Astrocyte (in vitro differentiated cells and primary cell): ENCODE measurements around the gene FBLN5. TPM values are rescaled to one million over a fixed set of nuclear protein-coding genes. Genes with fewer than 3 reads are reported as not detected.

Experiments used
- DNase-seq: peaks from one replicate; pipeline ENCODE4 v3.0.0-alpha.2; 2010; ENCODE audit warnings: low read depth
- FAIRE-seq: peaks from 2 replicates; lab custom pipeline; 2011; peaks lifted over from hg19 to GRCh38; lab: Jason Lieb, UNC
- H2AFZ ChIP-seq: 2 replicates; pipeline ENCODE4 v1.6.0; 2012; ENCODE audit warnings: low read depth, low read length, inconsistent platforms
- H3K27ac ChIP-seq: 2 replicates; pipeline ENCODE4 v1.5.1; 2011; ENCODE audit warnings: low read depth, low read length, inconsistent platforms
- H3K27me3 ChIP-seq: 2 replicates; pipeline ENCODE4 v1.6.0; 2011; ENCODE audit warnings: low read length, inconsistent platforms; ENCODE audit not compliant: insufficient read depth
- H3K36me3 ChIP-seq: 2 replicates; pipeline ENCODE4 v1.5.1; 2011; ENCODE audit warnings: low read length, inconsistent platforms; ENCODE audit not compliant: insufficient read depth
- H3K4me1 ChIP-seq: 2 replicates; pipeline ENCODE4 v1.5.1; 2011; ENCODE audit warnings: low read length, inconsistent platforms; ENCODE audit not compliant: insufficient read depth
- H3K4me2 ChIP-seq: 2 replicates; pipeline ENCODE4 v1.6.0; 2012; ENCODE audit warnings: low read length, inconsistent platforms
- H3K4me3 ChIP-seq: 2 replicates; pipeline ENCODE4 v1.5.1; 2011; ENCODE audit warnings: low read depth, mild to moderate bottlenecking, low read length, inconsistent platforms; ENCODE audit not compliant: insufficient read depth
- H3K79me2 ChIP-seq: 2 replicates; pipeline ENCODE4 v1.6.0; 2012; ENCODE audit warnings: mild to moderate bottlenecking, low read length, inconsistent platforms; ENCODE audit not compliant: insufficient read depth
- H3K9ac ChIP-seq: 2 replicates; pipeline ENCODE4 v1.6.0; 2012; ENCODE audit warnings: mild to moderate bottlenecking, low read length, inconsistent platforms
- H3K9me3 ChIP-seq: 2 replicates; pipeline ENCODE4 v1.5.1; 2012; ENCODE audit warnings: low read depth, mild to moderate bottlenecking, low read length, inconsistent platforms; ENCODE audit not compliant: insufficient read depth
- H4K20me1 ChIP-seq: 2 replicates; pipeline ENCODE4 v1.6.0; 2012; ENCODE audit warnings: low read length, inconsistent platforms; ENCODE audit not compliant: insufficient read depth
- H3K27ac Mint-ChIP-seq: one replicate; pipeline ENCODE4 v1.8.0; 2021; ENCODE audit warnings: mild to moderate bottlenecking, mixed read lengths; ENCODE audit not compliant: unreplicated experiment
- H3K27me3 Mint-ChIP-seq: one replicate; pipeline ENCODE4 v1.8.0; 2021; ENCODE audit warnings: low read depth, mixed read lengths; ENCODE audit not compliant: unreplicated experiment
- H3K36me3 Mint-ChIP-seq: one replicate; pipeline ENCODE4 v1.8.0; 2021; ENCODE audit warnings: low read depth, mixed read lengths; ENCODE audit not compliant: unreplicated experiment
- H3K4me1 Mint-ChIP-seq: one replicate; pipeline ENCODE4 v1.8.0; 2021; ENCODE audit warnings: low read depth, mixed read lengths; ENCODE audit not compliant: unreplicated experiment
- H3K4me3 Mint-ChIP-seq: one replicate; pipeline ENCODE4 v1.8.0; 2021; ENCODE audit warnings: mild to moderate bottlenecking, moderate library complexity, mixed read lengths; ENCODE audit not compliant: unreplicated experiment
- H3K9me3 Mint-ChIP-seq: one replicate; pipeline ENCODE4 v1.8.0; 2021; ENCODE audit warnings: mild to moderate bottlenecking, mixed read lengths; ENCODE audit not compliant: unreplicated experiment
- CTCF ChIP-seq: IDR thresholded peaks from 2 replicates; pipeline ENCODE4 v1.5.1; 2011; ENCODE audit warnings: low read depth, mild to moderate bottlenecking, inconsistent platforms, low read length, moderate library complexity; ENCODE audit not compliant: insufficient read depth
- EZH2 ChIP-seq: IDR thresholded peaks from 2 replicates; pipeline ENCODE4 v1.6.1; 2012; ENCODE audit warnings: mild to moderate bottlenecking, low read length, inconsistent platforms; ENCODE audit not compliant: insufficient read depth
- total RNA-seq: library from RNA; stranded (reverse); gene quantifications from 2 replicates; pipeline ENCODE4 v1.2.1, GENCODE V29; 2021

Gene FBLN5
- total RNA-seq, 1 donor from 2014 or later = 12.5 TPM

- H3K27me3 Mint-ChIP-seq = peaks cover 27% of the 10 kb centered on the region
- H3K79me2 ChIP-seq = no peaks in the 10 kb centered on the region
- H3K4me2 ChIP-seq = no peak overlapping the region
These were observed 17.8 kb downstream of the FBLN5 start for GRCh38 chr14:91929700-91930099.

DNA sequence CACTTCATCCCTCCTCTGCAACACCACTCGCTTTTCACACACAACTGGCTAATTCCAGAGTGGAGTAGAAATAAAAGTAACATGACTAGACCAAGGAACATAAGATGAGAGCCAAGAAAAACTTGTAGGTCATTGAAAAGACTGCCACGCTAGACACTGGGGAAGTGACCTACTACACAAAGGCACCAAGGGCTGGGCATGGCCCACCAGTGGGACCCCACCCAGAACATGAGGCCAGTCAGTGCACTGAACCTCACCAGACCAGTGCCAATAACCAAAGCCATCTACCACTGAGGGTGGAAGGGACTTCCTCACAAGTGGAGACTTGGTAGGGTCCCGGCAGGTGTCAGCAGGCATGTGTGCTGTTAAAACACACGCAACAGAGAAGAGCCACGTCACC lies 19.7 kb downstream of the FBLN5 start:
- Mint-ChIP-seq H3K27ac (no peak overlapping the region), H3K27me3 (peaks cover 19% of the 10 kb centered on the region), H3K9me3 (no peaks in the 10 kb centered on the region), H3K4me1 (peaks cover 10% of the 10 kb centered on the region), H3K4me3 (no peak overlapping the region), H3K36me3 (peaks cover 8% of the 10 kb centered on the region)
- no peak overlapping the region for H3K4me3 ChIP-seq
- DNase-seq (no peak), FAIRE-seq (no peak)
- no peak overlapping the region for H3K9ac ChIP-seq
- H3K4me1 ChIP-seq = peaks cover 5% of the 10 kb centered on the region
- TF ChIP-seq EZH2 = no peak
- TF ChIP-seq CTCF = no peak
- no peaks in the 10 kb centered on the region for H3K27me3 ChIP-seq
- H3K36me3 ChIP-seq = no peaks in the 10 kb centered on the region
- no peaks in the 10 kb centered on the region for H3K9me3 ChIP-seq
- H4K20me1 ChIP-seq = no peaks in the 10 kb centered on the region
- no peak overlapping the region for H2AFZ ChIP-seq
- H3K27ac ChIP-seq = no peak overlapping the region
- H3K4me2 ChIP-seq = no peak overlapping the region
- H3K79me2 ChIP-seq = no peaks in the 10 kb centered on the region

More at GRCh38 chr14:91929700-91930099, 17.8 kb downstream of the FBLN5 start:
- no peak overlapping the region for H3K27ac ChIP-seq
- H3K4me1 Mint-ChIP-seq = peaks cover 10% of the 10 kb centered on the region
- FAIRE-seq (no peak), DNase-seq (peak; percentile 23)
- no peak for TF ChIP-seq CTCF
- TF ChIP-seq EZH2 = no peak
- no peaks in the 10 kb centered on the region for H3K9me3 Mint-ChIP-seq
- peaks cover 3% of the 10 kb centered on the region for H3K36me3 Mint-ChIP-seq
- no peak overlapping the region for H3K27ac Mint-ChIP-seq
- H3K4me3 Mint-ChIP-seq = no peak overlapping the region
- no peak overlapping the region for H3K9ac ChIP-seq
- no peak overlapping the region for H2AFZ ChIP-seq
- H3K9me3 ChIP-seq = no peaks in the 10 kb centered on the region
- H3K4me1 ChIP-seq = peaks cover 5% of the 10 kb centered on the region
- H3K27me3 ChIP-seq = no peaks in the 10 kb centered on the region
- H3K4me3 ChIP-seq = no peak overlapping the region
- no peaks in the 10 kb centered on the region for H3K36me3 ChIP-seq
- no peaks in the 10 kb centered on the region for H4K20me1 ChIP-seq

DNA sequence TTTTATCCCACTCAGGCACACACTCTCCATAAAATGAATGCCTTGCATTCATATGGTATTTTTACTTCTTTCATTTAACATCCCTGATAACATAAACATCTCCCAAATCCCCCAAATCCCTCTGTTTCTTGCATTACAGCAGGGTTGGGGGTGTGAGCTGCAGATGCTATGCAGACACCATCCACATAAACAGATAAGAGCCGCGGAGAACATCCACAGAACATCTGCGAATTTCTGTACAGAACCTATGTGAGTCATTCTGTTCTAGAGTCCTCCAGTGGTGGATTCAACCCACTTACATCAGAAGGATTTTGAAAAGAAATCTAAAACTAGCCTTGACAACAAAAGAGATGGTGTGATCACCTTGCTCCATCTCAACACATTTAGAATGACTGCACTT lies 20.3 kb downstream of the FBLN5 start:
- TF ChIP-seq CTCF = no peak
- no peak for TF ChIP-seq EZH2
- no peaks in the 10 kb centered on the region for H3K27me3 ChIP-seq
- no peaks in the 10 kb centered on the region for H3K9me3 Mint-ChIP-seq
- H3K9ac ChIP-seq = no peak overlapping the region
- H3K79me2 ChIP-seq = no peaks in the 10 kb centered on the region
- H3K36me3 ChIP-seq = no peaks in the 10 kb centered on the region
- no peak overlapping the region for H3K4me3 Mint-ChIP-seq
- H3K36me3 Mint-ChIP-seq = peaks cover 8% of the 10 kb centered on the region
- no peaks in the 10 kb centered on the region for H4K20me1 ChIP-seq
- no peak for DNase-seq
- no peak overlapping the region for H2AFZ ChIP-seq
- no peak overlapping the region for H3K4me2 ChIP-seq
- H3K27me3 Mint-ChIP-seq = peaks cover 19% of the 10 kb centered on the region
- no peaks in the 10 kb centered on the region for H3K9me3 ChIP-seq
- H3K4me1 Mint-ChIP-seq = peaks cover 10% of the 10 kb centered on the region
- no peak for FAIRE-seq
- no peak overlapping the region for H3K27ac Mint-ChIP-seq
- peaks cover 5% of the 10 kb centered on the region for H3K4me1 ChIP-seq
- no peak overlapping the region for H3K27ac ChIP-seq
- no peak overlapping the region for H3K4me3 ChIP-seq
